Fibroblast of the aortic adventitia (primary cell): ENCODE measurements around the gene RHBDD3. TPM values are rescaled to one million over a fixed set of nuclear protein-coding genes. Genes with fewer than 3 reads are reported as not detected.
A peak's percentile ranks its signal among the peaks of the same experiment; 100 is the strongest.

ENCODE experiments used
- DNase-seq: peaks from one replicate; pipeline ENCODE4 v3.0.0-alpha.2; 2010; ENCODE audit warnings: low read depth
- H3K4me3 ChIP-seq: 2 replicates; pipeline ENCODE4 v1.5.1; 2011; ENCODE audit warnings: low read depth, mild to moderate bottlenecking, control low read depth, low read length, moderate library complexity
- total RNA-seq: library from RNA; depleted of rRNA; stranded (reverse); fragments of >200 nt; gene quantifications from 2 replicates; pipeline ENCODE4 v1.2.3, GENCODE V29; 2012; ENCODE audit warnings: low replicate concordance
- TF ChIP-seq, protein P1 (sequence below): IDR thresholded peaks from 2 replicates; pipeline ENCODE4 v1.5.1; 2011; ENCODE audit warnings: mild to moderate bottlenecking, low read length, control low read depth, inconsistent platforms; ENCODE audit not compliant: insufficient read depth

The RHBDD3 gene
- total RNA-seq, 1 donor = 22.0 TPM

DNA sequence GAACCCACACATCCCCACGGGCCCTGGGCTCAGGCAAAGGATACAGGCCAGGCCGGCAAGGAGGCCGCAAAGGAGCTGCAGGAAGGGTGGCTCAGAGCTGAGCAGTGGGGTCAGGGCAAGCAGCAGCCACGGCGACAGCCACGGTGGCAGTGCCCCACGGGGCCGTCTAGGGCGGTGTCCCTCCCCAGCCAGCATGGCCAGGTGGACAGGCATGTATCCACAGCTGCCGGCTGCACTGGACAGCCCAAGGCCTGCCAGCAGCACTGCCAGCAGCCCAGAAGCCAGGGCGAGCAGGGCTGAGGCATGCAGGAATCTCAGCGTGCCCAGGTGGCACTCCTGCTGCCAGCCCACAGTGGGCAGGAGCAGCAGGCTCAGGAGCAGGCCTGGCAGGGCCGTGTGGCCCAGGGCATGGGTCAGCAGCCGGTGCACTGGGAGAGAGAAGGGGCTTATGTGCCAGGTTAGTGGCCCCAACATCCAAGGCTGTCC lies 3.9 kb downstream of the RHBDD3 start:
- TF ChIP-seq, protein P1, sequence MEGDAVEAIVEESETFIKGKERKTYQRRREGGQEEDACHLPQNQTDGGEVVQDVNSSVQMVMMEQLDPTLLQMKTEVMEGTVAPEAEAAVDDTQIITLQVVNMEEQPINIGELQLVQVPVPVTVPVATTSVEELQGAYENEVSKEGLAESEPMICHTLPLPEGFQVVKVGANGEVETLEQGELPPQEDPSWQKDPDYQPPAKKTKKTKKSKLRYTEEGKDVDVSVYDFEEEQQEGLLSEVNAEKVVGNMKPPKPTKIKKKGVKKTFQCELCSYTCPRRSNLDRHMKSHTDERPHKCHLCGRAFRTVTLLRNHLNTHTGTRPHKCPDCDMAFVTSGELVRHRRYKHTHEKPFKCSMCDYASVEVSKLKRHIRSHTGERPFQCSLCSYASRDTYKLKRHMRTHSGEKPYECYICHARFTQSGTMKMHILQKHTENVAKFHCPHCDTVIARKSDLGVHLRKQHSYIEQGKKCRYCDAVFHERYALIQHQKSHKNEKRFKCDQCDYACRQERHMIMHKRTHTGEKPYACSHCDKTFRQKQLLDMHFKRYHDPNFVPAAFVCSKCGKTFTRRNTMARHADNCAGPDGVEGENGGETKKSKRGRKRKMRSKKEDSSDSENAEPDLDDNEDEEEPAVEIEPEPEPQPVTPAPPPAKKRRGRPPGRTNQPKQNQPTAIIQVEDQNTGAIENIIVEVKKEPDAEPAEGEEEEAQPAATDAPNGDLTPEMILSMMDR = no peak
- DNase-seq = no peak
- no peak overlapping the region for H3K4me3 ChIP-seq

DNA sequence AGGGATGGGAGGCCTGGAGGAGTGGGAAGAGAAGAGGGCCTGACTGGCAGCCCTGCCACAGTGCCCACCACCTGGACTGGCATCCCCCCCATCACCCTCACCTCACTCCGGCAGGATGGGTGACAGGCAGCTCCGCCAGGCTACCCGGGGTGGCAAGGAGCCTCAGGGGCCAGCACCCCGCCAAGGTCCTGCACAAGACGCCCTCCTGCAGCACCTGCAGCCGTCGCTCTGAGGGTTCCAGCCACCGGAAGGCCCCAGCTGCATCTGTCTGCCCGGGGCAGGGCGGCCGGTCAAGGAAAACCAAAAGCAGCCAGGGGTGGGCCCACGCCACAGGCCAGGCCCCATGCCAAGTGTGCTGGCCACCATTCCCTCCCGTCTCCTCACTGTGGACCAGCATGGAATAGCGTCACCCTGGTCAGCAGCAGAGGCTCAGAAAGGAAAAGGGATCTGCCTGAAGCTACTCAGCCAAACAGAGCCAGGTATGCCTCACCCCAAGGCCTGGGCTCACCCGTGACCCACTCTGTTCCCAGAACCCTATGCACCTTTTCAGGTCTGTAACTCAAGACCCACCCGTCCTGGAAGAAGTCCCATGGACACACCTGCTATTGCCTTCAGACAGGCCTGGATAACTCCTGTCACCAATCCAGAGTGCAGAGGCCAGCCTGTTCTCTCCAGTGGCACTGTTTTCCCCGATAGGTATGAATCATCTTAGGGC lies 7.0 kb downstream of the RHBDD3 start:
- H3K4me3 ChIP-seq = no peak overlapping the region
- TF ChIP-seq, protein P1 = no peak
- peak; percentile 9 for DNase-seq

DNA sequence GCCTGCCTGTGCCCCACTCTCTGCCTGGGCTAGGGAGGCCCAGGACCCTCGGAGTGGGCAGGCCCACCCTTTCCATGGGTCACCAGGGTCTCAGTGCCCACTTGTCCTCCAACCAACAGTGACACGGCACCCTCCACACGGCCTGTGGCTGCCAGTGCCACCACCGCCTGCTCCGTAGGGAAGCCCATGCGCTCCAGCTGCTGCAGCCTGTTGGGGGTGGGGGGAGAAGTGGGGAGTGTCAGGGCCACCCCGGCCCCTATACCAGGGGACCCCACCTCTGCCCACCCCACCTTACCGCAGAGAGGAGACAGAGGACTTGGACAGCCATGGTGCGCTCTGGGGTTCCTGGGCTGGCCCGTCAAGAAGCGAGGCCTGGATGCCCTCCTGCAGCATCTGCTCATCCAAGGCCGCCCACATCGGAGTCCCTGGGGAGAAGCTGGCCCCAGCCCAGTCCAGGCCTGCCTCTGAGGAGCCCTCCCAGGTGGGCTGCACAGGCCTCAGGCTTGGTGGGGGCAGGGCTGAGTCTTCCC lies 7.7 kb downstream of the RHBDD3 start:
- H3K4me3 ChIP-seq = no peak overlapping the region
- TF ChIP-seq, protein P1 = no peak
- no peak for DNase-seq

DNA sequence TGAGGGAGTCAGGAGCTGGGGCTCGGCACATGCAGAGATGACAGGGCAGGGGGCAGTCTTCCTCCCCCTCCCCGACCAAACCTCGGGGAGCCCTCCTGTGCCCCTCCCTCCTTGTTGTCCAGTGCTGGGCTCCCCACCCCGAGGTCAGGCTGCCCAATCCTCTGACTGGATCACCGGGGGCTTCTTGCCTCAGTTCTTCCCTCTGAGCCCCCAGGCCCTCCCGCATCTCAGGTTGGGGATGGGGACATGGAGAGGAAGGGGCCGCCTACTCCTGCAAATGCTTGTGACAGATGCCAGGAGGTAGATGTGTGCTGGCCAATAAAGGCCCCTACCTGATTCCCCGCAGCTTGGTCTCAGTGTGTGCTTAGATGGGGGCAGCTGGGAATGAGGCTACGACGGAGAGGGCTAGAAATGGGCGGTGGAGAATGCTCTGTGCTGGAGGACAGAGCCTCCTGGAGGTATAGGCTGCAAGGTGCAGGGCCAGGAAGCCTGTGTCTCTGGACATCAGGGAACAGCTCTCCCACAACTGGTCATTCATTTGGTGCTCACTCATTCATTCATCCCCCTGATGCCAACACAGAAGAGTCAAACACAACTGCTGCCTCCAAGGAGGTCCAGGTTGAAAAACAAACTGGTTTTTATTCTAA lies 8.4 kb downstream of the RHBDD3 start:
- no peak overlapping the region for H3K4me3 ChIP-seq
- TF ChIP-seq, protein P1 = no peak
- DNase-seq = no peak

DNA sequence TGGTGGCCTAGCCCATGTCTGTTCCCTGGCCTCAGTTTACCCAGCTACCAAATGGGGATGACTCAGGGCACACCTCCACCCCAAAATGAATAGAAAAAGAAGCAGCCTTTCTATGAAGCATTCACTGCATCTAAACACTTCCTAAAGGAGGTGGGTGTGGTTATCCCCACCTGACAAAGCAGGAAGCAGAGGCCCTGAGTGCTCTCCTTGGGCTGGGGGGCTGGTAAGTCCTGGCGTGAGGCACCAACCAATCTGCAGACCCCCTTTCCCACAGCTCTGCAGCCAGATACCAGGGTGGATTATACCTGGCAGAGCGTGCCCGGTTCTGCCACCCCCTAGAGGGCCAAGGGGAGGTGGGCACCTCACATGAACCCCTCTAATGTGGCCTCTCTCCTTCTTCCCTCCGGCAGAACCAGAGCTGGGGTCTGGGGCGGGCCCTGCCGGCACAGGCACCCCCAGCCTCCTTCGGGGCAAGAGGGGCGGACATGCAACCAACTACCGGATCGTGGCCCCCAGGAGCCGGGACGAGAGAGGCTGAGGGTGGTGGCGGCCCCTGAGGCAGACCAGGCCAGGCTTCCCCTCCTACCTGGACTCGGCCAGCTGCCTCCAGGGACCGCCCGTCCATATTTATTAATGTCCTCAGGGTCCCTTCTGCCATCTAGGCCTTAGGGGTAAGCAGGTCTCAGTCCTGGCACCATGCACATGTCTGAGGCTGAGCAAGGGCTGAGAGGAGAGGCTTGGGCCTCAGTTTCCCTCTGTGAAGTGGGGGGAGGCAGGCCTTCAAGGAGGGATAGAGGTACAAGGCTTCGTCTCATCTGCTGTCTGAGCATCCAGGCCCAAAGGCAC lies 9.2 kb downstream of the RHBDD3 start:
- TF ChIP-seq, protein P1 = no peak
- no peak for DNase-seq
- no peak overlapping the region for H3K4me3 ChIP-seq

DNA sequence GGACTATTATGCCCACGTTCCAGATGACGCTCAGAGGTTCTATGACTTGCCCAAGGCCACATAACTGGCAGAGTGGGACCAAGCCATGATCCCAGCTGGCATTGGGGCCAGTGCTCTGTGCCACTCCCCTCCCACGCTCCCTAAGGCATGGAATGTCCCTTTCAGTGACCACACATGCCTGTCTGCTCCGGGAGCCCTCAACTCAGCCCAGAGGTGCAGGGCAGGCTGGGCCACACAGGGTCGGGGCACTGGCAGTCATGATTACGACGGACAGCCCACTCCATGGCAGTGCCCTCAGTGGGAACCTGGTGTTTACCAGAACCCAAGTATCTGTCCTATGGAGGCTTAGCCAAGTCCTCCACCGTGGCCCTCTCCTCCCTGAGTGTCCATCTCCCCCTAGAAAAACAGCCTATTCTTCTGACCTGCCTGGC lies 10.0 kb downstream of the RHBDD3 start:
- H3K4me3 ChIP-seq = no peak overlapping the region
- TF ChIP-seq, protein P1 = no peak
- no peak for DNase-seq
